CD4-positive, alpha-beta T cell treated with Interferon alpha-2 for 1 hour (primary cell): ENCODE measurements around the gene NCKAP5.
A peak's percentile ranks its signal among the peaks of the same experiment; 100 is the strongest.

Experiments
- DNase-seq, 2 donors: peaks; one replicate each; pipeline ENCODE4 v3.0.0-alpha.2; 2020 to 2022

The NCKAP5 gene

DNA sequence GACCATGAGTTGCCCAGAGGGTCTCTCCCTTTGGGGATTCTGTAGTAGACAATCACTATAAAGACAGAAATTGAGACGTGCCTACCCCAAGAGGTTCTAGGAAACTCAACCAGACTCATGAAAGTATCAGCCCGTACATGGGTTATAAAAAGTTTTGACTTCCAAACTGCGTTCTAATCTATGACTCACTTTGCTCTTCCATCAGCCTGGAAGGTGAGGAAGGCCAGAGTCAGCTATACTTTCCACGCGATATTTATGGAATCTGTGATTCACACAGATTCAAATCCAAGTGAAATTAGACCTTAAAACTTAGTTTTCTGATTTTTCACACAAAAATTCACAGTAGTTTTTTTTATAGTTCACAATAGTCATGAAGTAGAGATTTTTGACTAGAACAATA is 890.6 kb downstream of the NCKAP5 start:
- DNase-seq = no peak

DNA sequence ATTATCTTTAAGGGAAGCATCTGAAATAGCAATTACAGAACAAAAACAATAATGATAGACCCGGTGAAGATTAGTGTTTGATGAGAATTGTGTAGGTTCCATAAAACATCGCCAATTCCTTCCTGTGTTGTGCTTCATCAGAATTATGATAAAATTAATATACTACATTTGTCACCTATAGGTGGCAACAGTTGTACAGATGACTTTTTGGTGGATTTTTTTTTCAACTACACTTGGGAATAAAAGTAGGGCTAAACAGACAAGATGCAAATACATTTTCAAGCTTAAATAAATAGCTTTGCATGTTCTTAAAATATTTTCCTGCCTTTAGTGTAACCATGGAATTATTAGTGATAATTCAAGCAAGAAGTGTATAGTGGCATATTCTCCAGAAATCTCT is 891.3 kb downstream of the NCKAP5 start:
- DNase-seq = no peak

DNA sequence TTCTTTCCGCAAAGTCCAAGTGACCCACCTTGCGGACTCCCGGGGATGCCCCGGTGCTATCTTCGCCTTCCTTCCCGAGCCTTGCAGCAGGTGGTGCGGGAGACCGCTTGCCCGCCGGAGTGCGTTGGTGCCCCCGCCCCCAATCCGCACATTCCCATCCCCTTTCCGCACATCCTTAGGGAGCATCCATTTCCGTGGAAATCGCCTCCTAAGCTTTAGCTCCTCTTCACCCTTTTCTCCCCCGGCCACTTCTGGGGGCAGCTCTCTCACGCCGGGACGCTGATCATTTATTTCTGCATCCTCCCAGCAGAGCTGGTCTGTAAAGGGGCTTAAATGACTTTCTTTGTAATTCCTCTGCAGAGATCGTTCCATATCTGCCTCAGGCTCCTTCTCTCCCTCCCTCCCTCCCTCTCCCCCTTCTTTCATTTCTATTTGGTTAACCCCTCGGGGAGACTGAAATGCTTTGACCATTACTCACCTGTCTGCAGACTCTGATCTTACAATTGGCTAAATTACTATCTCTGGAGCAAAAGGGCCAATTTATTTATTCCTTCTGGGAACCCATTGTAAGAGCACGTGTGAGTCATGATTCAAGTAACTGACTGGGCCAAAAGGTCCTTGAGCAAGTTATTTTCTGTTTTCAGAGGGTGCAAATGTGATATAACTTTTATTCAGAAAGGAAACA is 897.0 kb downstream of the NCKAP5 start:
- no peak for DNase-seq

DNA sequence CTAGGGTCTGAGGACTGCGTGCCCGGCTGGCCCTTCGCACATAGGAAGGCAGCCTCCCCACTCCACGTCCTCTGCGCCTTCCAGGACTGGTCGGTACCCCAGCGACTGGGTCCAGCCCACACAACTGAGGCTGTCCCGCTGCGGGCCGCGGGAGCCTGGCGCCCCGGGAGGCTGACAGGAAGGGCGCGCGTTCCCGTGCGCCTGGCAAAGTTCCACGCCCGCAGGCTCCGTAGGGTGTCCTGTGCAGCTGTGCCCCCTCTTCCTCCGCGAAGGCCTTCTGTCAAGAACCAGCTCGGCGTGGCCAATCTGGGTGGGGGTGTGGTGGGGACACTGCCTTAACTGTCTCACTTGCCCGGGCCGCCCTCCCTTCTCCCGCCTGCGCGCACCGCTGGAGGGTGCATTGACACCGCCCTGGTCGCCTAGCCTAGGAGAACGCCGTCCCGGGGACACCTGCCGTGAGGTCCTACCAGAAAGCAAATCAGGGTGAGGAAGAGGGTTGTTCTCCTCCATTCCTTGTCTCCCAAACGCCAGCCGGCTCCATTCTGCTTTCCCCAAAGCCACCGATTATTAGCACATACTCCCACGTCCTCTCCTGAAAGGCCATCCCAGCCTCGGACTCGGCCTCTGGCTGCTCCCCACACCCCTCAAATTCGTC is 897.6 kb downstream of the NCKAP5 start:
- DNase-seq = no peak

DNA sequence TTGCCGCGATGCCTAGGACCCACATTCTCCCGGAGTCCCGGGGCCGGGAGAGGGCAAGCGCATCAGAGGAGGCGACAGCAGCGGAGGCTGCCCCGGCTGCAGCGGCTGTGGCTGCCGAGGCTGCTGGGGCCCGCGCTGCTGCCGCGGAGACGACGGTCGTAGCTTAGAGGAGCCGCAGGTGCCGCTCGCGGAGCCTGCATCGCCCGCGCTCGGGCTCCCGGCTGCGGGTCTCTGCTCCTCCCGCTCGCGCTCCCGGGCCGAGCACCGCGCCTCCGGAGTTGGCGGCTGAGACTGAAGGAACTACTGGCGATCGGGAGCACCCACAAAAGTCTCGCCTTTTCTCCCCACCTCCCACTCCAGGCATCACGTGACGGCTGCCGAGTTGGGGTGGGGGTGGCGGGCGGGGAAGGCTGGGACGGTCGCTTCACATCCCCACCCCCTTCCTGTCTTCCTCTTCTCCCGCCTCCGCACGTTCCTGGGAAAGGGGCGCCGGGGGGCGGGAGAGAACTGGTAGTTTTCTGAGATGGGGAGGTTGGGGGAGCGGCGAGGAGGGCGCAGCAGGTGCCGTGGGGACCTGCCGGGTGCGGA is 898.3 kb downstream of the NCKAP5 start, which contains the start of gene LYPD1:
Gene LYPD1 (minus strand): TSS at position 298 of the 588 bp plus-strand sequence. CDS start 273 bp downstream, at position 25.
- DNase-seq = no peak

DNA sequence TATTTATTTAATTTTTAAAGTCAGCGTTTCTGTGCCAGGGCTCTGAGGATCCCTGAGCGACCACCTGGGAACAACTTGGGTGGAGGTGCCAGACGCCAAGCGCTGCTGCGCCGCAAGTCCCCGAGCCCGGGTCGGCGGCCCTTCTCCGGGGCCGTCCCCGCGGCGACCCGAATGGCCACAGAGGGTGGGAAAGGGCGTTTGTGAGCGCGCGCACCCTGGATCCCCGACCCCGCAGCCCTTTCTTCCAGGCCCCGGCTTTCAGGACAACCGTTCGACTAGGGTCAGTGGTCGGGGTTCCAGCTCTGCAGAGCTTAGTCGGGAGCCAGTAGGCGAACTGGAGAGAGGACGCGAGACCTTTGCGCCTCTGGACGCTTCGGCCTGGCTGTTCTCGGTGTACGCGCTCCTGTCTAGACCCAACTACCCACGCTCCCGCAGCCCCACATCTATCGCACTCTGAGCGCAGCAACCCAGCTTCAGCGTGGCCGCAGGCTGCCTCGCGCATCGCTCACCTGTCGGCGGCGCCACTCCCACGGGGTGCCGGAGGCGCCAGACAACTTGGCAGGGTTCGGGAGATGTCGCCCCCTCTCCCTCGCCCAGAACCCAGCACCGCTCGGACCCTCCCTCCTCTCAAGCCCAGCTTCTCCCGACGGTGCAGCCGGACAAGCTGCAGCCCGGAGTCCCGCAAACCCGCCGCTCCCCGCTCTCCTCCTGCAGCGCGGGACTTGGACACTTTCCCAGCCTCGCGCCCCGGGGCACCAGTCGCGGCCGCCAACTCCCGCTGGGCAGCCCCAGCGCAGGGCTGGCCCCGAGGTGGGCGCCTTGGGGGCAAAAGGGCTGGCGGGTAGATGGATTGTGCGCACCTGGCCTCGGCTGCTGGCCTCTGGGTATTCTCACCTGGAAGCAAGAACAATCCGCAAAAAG is 899.0 kb downstream of the NCKAP5 start:
- DNase-seq = no peak

DNA sequence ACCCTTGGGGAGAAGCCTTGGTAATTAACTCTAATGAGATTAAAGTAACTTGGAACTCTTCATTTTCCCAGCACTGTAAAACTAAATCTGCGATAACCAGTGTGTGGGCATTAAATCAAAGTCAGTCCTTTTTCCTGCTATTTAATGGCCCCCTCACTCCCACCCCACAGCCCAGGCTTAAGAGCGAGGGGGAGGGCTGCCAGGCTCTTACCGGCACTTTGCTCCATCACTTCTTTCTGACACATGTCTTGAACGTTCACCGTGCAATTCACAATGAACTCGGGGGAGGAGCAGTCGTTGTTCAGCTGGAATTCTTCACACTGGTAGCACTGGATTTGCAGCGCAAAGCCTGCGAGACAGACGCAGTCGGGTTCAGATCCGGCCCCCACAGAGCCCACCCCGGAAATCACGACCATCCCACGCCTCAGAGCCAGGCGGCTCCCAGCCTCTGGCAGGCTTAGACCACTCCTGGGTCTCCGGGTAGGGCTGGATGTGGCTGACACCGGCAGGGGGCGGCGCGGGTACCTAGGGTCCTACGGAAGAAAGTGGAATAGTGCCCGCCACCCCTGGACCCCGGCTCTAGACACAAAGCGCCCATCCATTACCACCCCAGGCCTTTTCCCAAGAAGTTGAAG is 900.0 kb downstream of the NCKAP5 start:
- DNase-seq = no peak

DNA sequence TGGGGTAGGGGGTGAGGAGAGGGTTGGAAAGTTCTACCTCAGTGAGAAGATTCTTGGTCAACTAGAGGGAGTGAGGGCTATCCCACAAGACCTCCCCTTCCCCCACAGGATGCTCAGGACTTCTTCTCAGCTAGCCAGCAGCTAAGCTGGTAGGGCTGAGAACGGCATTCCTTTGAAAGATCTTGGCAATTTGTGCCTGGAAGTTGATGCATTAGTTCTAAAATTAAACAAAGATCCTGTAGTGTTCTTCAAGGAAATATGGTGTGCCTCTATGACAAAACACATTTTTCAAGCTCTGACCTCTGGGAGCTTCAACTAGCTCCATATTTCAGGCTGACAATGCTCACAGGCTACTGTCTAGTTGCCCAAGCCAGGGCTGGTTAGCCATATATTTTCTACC is 900.6 kb downstream of the NCKAP5 start:
- DNase-seq = no peak

DNA sequence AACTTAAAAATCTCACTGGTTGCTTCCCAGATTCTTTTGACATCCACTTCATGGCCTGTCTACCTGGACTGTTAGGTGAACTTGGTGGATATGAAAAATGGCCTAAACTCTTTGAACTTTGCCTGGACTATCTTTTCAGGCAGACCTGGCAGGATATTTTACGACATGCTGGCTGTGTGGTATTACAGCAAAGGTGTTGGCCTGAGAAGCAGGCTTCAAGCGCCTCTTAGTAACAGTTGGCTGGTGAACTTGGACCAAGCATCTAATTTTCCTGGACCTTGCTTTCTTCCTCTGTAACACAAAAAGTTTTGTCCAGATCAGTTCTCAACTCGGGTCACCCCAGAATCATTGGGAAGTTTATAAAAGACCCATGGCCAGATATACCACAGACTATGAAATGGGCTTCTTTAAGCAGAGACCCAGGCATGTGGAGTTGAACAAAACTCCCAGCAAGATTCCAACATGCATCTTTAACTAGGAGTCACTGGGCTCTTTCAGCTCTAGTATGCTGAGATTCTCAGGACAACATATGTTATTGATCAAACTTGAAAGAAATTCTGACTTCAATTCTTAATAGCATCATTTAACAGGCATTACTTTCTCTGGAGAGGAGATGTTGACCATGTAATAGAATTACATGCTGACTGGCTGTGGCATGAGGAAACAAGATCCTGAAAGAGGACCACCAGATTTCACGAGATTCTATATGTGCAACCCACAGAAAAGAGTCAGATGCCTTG is 902.7 kb downstream of the NCKAP5 start:
- no peak for DNase-seq

DNA sequence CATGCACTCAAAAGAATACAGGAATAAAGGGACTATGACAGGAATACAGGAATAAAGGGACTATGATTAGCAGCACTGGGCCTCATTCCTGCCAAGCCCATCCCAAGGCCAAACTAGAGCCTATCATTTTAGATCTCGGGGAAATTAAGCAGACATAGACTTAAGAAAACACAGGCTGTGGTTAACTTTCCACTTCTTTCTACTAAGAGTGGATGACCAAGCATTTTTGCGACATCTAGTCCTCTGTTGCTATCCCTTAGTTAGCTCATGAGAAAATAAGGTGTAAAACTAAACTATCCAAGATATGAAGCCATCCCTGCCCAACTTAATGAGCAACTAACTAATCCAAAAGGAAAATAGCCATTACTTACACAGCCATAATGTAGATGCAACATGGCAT is 904.2 kb downstream of the NCKAP5 start:
- DNase-seq = no peak

DNA sequence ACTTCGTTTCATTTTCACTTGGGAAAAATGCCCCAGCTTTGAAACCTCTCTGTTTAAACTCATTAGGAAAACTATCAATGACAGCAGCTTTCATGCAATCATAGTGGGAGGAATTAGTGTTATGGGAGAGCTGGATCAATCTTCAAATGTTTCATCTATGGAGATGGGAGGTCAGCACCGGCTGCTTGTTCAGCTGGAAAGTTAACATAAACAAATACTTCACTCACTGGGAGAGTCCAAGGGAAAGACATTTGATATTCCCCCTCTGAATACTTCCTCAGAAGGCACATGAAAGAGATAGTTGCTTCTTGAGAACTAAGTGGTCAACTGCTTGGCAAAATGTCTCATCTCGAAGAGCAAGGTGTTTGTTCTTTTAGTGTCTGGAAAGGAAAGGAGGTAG is 905.5 kb downstream of the NCKAP5 start:
- no peak for DNase-seq

DNA sequence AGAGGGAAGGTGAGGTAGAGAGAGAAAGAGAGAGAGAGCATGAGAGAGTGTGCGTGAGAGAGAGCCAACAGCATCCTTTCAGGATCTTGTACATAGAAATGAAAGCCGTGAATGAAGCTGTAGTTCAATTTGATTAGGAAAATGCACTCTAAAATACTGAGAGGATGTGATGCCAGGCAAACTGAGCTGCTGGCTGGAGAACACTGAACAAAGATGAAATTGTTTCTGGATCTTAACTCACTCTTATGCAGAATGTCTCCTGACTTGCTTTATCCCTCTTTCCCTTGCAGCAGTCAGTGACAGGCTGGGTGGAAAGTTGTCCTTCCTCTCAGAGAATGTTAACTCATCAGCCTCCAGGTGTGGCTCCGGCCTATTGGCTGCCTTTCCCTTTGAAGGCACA is 908.9 kb downstream of the NCKAP5 start:
- DNase-seq = no peak

DNA sequence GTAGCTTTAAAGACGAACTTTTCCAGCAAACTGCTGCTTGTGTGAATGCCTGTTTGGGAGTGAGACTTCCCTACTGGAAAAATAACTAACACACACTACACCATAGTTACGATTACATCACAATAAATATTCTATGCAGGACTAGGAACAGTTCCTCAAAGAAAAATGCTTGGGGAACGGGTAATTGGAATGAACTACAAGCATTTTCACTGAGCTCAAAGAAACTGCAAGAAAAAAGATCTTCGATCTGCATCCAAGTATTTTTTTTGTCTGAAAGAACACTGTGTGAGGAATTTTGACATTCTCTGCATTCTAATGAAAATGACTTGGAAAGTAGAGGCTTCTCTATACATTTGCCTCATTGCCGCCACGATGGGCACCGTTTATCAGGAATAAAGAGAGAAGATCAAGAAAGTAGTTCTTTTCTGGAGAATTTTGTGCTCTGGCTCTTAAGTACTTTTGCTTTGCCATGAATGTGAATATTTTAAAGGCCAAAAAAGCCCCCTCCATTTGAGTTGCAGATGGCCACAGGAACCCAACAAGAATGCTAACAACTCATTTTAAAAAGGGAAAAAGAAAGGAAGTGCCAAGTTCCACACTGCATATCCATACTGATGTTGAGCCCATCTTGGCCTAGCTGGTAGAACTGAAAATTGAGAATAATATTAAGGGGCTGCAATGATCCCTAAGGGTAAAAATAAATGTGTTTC is 911.8 kb downstream of the NCKAP5 start:
- no peak for DNase-seq

DNA sequence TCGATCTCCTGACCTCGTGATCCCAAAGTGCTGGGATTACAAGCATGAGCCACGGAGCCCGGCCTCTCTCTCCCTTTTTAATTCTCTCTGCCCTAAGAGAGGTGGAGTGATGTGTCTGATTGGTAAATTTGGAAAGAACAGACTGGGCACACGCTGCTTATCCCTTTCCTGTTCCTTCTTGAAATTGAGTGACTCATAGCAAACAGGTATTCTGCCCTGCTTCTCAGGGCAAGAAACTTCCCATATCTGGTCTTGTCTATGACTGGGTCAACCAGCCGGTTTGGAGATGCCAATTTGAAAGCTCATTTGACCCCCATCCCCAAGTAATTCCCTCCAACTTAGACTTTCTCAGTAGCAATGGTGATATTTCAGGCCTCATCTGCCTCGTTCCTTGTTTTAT is 913.3 kb downstream of the NCKAP5 start:
- DNase-seq = no peak

DNA sequence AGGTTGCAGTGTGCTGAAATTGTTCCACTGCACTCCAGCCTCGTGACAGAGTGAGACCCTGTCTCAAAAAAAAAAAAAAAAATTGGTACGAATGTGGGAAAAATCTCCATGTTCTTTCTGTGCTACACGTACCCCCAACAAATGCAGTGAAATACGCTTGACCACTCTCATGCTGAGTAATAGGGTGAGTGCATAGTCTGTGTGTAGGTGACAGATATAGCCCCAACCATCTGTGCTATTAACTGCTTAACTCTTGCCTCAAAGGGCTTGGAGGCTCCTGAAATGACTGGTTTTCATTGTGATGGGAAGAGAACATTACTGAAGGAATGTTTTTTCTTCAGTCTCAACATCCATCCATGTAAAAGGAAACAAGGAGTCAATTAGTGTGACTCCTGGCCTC is 913.9 kb downstream of the NCKAP5 start:
- DNase-seq = no peak

DNA sequence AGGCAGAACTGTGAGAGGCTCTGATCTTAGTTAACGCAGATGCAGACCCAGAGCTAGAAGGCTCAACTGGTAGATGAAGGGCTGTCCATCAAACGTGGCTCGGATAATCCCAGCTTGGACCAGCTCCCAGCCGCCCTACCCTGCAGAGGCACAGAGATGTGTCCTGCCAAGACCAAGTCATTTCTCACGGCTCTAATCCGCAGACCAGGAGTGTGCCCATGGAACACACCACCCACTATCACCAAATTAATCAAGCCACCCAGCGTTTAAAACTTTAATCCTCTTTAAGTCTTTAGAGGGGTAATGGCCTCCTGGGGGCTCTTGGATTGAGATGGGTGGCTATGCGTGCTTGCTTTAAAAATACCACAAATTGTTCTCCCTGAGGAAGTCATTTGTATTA is 915.8 kb downstream of the NCKAP5 start:
- DNase-seq = no peak

DNA sequence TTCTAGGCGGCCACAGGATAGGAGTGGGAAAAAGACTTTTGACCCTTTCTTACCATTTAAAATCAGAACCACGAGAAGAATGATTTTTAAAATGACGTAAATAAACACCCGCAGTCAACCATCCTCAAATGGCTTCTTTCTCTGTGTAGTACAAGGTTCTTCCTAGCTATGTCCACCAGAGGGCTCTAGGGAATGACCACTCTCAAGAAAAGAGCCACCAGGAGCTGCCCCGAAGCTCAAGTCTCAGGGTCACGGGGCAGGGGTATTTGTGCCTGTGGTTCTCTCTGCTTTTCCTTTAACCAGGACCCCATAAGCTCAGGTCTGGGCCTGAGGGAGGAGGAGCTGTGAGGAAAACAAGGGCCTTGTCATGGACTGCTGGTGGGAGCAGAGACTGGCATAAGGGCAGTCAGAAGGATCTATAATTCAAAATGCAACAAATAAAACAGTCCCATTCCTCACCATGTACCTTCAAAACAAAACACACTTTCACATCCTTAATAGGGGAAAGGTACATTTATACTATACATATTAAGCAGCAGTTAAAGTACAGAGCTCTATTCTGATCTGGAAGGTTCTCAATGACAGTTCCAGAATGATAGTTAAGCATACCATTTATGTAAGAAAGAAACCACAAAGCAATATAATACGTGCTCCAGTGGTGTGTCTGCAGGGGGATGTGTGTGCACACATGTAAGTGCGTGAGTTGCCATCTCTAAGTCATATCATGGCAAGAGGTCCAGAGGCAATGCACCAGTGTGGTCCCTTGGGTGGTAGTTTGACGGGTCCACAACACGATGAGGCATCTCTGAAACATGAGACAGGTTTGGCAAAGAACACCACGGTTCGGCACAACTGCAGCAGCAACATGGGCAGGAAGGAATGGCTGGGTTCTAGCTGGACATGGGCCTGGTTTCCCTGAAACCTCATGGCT is 916.9 kb downstream of the NCKAP5 start:
- no peak for DNase-seq

DNA sequence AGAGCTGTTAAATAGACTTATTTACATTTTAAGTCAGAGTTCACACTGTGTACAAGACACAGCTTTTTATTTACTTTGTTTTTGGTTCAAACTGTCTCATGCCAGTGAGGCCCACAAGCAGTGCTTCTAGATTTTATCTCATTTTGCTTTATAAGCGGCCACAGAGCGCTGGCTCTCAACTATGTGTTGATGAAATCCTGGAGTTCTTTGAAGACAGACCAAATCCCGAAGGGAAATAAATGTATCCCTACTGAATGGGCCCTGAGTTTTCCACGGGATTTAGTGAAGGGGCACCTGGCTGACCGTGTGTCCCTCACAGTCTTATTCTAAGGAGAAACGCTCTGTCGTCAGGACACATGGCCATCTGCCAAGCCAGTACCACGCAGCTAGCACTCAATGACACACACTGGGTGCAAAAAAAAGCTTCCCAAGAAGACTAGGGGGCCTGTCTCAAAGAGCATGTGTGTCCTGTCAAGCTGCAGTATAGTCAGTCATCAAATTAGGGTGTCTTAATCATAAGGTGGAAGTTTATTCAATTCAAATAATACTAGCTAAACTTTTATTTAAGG is 921.6 kb downstream of the NCKAP5 start:
- DNase-seq = no peak

DNA sequence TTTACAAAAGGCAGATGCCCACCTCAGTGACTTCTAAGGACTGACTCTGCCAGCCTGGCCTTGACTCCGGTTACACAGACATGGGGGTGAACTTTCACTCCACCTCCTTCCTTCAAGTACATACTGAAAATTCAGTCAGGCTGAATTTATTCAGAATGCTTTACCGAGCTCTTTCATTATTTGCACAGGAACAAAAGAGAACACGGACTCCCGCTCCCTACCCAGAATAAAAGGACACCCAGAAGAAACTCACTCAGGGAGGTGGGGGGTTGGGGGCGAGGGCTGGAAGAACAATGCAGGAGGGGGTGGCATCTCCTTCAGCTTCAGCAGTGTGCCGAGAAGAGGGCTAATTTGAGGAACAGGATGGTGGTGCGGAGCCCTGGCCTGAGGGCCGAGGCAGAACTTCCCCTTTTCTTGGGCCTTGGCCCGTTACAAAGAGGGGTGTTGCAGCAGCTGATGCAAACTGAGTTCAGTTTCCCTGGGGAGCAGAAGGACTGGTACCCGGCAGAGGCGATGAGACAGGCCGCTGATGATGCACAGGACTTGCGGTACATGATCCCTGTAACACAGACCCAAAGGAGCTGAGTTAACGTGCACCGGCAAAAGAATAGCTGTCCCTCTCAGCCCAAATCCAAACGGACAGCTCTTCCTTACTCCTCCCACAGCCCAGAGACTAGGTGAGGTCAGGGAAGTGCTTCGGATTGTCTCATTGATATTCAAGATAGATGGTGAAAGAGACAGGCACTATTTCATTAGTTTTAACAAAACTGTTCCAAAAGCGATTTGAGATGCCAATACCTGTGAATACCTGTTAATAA is 922.3 kb downstream of the NCKAP5 start:
- DNase-seq = peak in 1 of 2 donors; percentile 13
